Measurements from ENCODE around the gene ZNF14.

DNA sequence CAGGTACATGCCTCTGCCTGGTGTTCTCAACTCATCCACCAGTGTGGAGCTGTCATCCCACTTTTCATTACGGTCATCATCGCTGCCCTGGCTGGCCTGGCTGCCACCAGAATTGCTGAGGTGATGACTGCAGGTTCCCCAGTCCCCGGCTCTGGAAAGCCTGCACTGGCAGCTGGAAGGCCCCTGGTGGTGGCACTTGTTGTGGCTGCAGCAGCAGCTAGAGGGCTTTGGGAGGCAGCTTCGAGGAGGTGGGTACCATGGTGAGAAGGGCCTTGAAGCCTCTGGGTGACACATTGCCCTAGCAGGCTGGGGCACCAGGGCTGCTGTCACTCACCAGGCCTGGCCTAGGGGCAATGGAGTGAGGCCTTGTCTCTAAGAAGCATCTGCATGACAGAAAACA is 25.3 kb upstream of the ZNF14 start:
- TF ChIP-seq, protein P1, sequence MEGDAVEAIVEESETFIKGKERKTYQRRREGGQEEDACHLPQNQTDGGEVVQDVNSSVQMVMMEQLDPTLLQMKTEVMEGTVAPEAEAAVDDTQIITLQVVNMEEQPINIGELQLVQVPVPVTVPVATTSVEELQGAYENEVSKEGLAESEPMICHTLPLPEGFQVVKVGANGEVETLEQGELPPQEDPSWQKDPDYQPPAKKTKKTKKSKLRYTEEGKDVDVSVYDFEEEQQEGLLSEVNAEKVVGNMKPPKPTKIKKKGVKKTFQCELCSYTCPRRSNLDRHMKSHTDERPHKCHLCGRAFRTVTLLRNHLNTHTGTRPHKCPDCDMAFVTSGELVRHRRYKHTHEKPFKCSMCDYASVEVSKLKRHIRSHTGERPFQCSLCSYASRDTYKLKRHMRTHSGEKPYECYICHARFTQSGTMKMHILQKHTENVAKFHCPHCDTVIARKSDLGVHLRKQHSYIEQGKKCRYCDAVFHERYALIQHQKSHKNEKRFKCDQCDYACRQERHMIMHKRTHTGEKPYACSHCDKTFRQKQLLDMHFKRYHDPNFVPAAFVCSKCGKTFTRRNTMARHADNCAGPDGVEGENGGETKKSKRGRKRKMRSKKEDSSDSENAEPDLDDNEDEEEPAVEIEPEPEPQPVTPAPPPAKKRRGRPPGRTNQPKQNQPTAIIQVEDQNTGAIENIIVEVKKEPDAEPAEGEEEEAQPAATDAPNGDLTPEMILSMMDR (IDR thresholded peaks at IDR 0.05), result no peak
- no peak for TF ChIP-seq POLR2AphosphoS5 (IDR thresholded peaks at IDR 0.05)
- TF ChIP-seq POLR2A (IDR thresholded peaks at IDR 0.05), result no peak

Data from breast epithelium (tissue), 3 donors.